Upper lobe of right lung (tissue), 1 donor: ENCODE results near the gene GLT6D1. TPM values are rescaled to one million over a fixed set of nuclear protein-coding genes. Genes with fewer than 3 reads are reported as not detected.

Experiments
- ATAC-seq: fragments of 200-7000 bp; cut with Tn5 transposase; one replicate; pipeline ENCODE4 v1.9.1; 2020; ENCODE audit warnings: mild to moderate bottlenecking, moderate library complexity
- DNase-seq: peaks from one replicate; pipeline ENCODE4 v3.0.0-alpha.2; 2020
- H3K27ac ChIP-seq: fragments of 200-600 bp; one replicate; pipeline ENCODE4 v1.8.0; 2022
- H3K27me3 ChIP-seq: fragments of 200-600 bp; one replicate; pipeline ENCODE4 v1.8.0; 2022; ENCODE audit warnings: mild to moderate bottlenecking
- H3K36me3 ChIP-seq: fragments of 200-600 bp; one replicate; pipeline ENCODE4 v1.8.0; 2022
- H3K4me1 ChIP-seq: fragments of 200-600 bp; one replicate; pipeline ENCODE4 v1.8.0; 2022
- H3K4me3 ChIP-seq: fragments of 200-600 bp; one replicate; pipeline ENCODE4 v1.8.0; 2022; ENCODE audit warnings: mild to moderate bottlenecking
- H3K9me3 ChIP-seq: fragments of 200-600 bp; one replicate; pipeline ENCODE4 v1.8.0; 2022
- CTCF ChIP-seq: fragments of 200-600 bp; IDR thresholded peaks from one replicate; pipeline ENCODE4 v1.8.0; 2022; ENCODE audit warnings: antibody characterized with exemption
- intact Hi-C: fragments of 100-400 bp; cut with DNase I; formaldehyde crosslinking; loops from one replicate; pipeline ENCODE4 v1.11.0; 2022
- total RNA-seq: library from RNA; stranded (reverse); fragmentation: NEBNext Ultra II Directional; extraction: Animal tissue kit (Norgen Biotek cat#: 25700); gene quantifications from one replicate; pipeline ENCODE4 v1.2.1, GENCODE V29; 2021
- donor health status: DM: no; HTN: yes; CAD: no; lungs with severe emphysema.

The GLT6D1 gene
- total RNA-seq, 1 donor from 2014 or later, result not detected

GRCh38 chr9:135681161-135681560, 41.8 kb upstream of the GLT6D1 start:
- Histone ChIP-seq H3K27me3 (peaks cover 32% of the 10 kb centered on the region), H3K27ac (no peak overlapping the region), H3K9me3 (no peaks in the 10 kb centered on the region), H3K4me1 (no peaks in the 10 kb centered on the region), H3K4me3 (no peak overlapping the region), H3K36me3 (no peaks in the 10 kb centered on the region)
- ATAC-seq (no peak), DNase-seq (no peak)
- TF ChIP-seq CTCF, result no peak
- intact Hi-C loops, result no loop called here

GRCh38 chr9:135680056-135680455, 40.7 kb upstream of the GLT6D1 start:
- H3K27ac ChIP-seq, result no peak overlapping the region
- TF ChIP-seq CTCF, result no peak
- no peaks in the 10 kb centered on the region for H3K36me3 ChIP-seq
- H3K4me1 ChIP-seq, result no peaks in the 10 kb centered on the region
- ATAC-seq (no peak), DNase-seq (no peak)
- H3K4me3 ChIP-seq, result no peak overlapping the region
- intact Hi-C loops, result no loop called here
- peaks cover 32% of the 10 kb centered on the region for H3K27me3 ChIP-seq
- no peaks in the 10 kb centered on the region for H3K9me3 ChIP-seq

- ATAC-seq, result no peak
- intact Hi-C loops, result no loop called here
- TF ChIP-seq CTCF, result no peak
- DNase-seq, result no peak
- Histone ChIP-seq H3K27me3 (peaks cover 23% of the 10 kb centered on the region), H3K9me3 (no peaks in the 10 kb centered on the region), H3K4me3 (no peak overlapping the region), H3K27ac (no peak overlapping the region), H3K36me3 (no peaks in the 10 kb centered on the region), H3K4me1 (no peaks in the 10 kb centered on the region)
These were observed 39.1 kb upstream of the GLT6D1 start for GRCh38 chr9:135678236-135679017.

GRCh38 chr9:135677641-135678168, 38.4 kb upstream of the GLT6D1 start:
- no peak for ATAC-seq
- no peak overlapping the region for H3K27ac ChIP-seq

GRCh38 chr9:135676891-135677290, 37.6 kb upstream of the GLT6D1 start:
- Histone ChIP-seq H3K27me3 (peaks cover 22% of the 10 kb centered on the region), H3K9me3 (no peaks in the 10 kb centered on the region), H3K27ac (no peak overlapping the region), H3K36me3 (no peaks in the 10 kb centered on the region), H3K4me3 (no peak overlapping the region), H3K4me1 (no peaks in the 10 kb centered on the region)
- DNase-seq, result no peak
- intact Hi-C loops, result no loop called here
- no peak for TF ChIP-seq CTCF
- ATAC-seq, result no peak

More at GRCh38 chr9:135677641-135678168, 38.4 kb upstream of the GLT6D1 start:
- H3K4me1 ChIP-seq, result no peaks in the 10 kb centered on the region
- no peak overlapping the region for H3K4me3 ChIP-seq
- intact Hi-C loops, result no loop called here
- peaks cover 23% of the 10 kb centered on the region for H3K27me3 ChIP-seq
- no peaks in the 10 kb centered on the region for H3K9me3 ChIP-seq
- H3K36me3 ChIP-seq, result no peaks in the 10 kb centered on the region
- no peak for DNase-seq
- TF ChIP-seq CTCF, result no peak
